Hepatocyte (in vitro differentiated cells): Measurements from ENCODE around the gene AMTN. TPM values are rescaled to one million over a fixed set of nuclear protein-coding genes. Genes with fewer than 3 reads are reported as not detected.

Experiments
- DNase-seq: peaks from one replicate; pipeline ENCODE4 v3.0.0-alpha.2; 2016; ENCODE audit warnings: low spot score
- H2AFZ ChIP-seq: fragments of 200-600 bp; sonication (generic); 2 replicates; pipeline ENCODE4 v1.6.0; 2016; ENCODE audit warnings: antibody characterized with exemption, mild to moderate bottlenecking
- H3K27ac ChIP-seq: fragments of 200-600 bp; sonication (generic); 2 replicates; pipeline ENCODE4 v1.5.1; 2016; ENCODE audit warnings: mild to moderate bottlenecking
- H3K27me3 ChIP-seq: fragments of 200-600 bp; sonication (generic); 2 replicates; pipeline ENCODE4 v1.6.1; 2016
- H3K36me3 ChIP-seq: fragments of 200-600 bp; sonication (generic); replicated peaks from 2 replicates; pipeline ENCODE4 v1.5.1; 2016; ENCODE audit warnings: low read depth; ENCODE audit not compliant: insufficient read depth
- H3K4me1 ChIP-seq: fragments of 200-600 bp; sonication (generic); 2 replicates; pipeline ENCODE4 v1.5.1; 2016; ENCODE audit warnings: mild to moderate bottlenecking, moderate library complexity; ENCODE audit not compliant: insufficient read depth
- H3K4me2 ChIP-seq: fragments of 200-600 bp; sonication (generic); 2 replicates; pipeline ENCODE4 v1.6.0; 2016
- H3K4me3 ChIP-seq: fragments of 200-600 bp; sonication (generic); 2 replicates; pipeline ENCODE4 v1.5.1; 2016; ENCODE audit warnings: mild to moderate bottlenecking
- H3K79me2 ChIP-seq: fragments of 200-600 bp; sonication (generic); 2 replicates; pipeline ENCODE4 v1.6.0; 2017; ENCODE audit warnings: mild to moderate bottlenecking
- H3K9me2 ChIP-seq: fragments of 200-600 bp; sonication (generic); replicated peaks from 2 replicates; pipeline ENCODE4 v1.6.0; 2017; ENCODE audit warnings: mild to moderate bottlenecking; ENCODE audit not compliant: insufficient read depth
- H3K9me3 ChIP-seq: fragments of 200-600 bp; sonication (generic); 2 replicates; pipeline ENCODE4 v1.5.1; 2016; ENCODE audit warnings: low read depth, mild to moderate bottlenecking
- H4K20me1 ChIP-seq: fragments of 200-600 bp; sonication (generic); 2 replicates; pipeline ENCODE4 v1.6.0; 2016; ENCODE audit warnings: mild to moderate bottlenecking; ENCODE audit not compliant: insufficient read depth, poor library complexity, severe bottlenecking
- CTCF ChIP-seq: fragments of 200-600 bp; sonication (generic); IDR thresholded peaks from 2 replicates; pipeline ENCODE4 v1.5.1; 2016; ENCODE audit warnings: antibody characterized with exemption, mild to moderate bottlenecking; ENCODE audit not compliant: poor library complexity
- EZH2 ChIP-seq: fragments of 200-600 bp; sonication (generic); IDR thresholded peaks from 2 replicates; pipeline ENCODE4 v1.6.1; 2016; ENCODE audit warnings: antibody characterized with exemption, mild to moderate bottlenecking, borderline replicate concordance
- EZH2phosphoT487 ChIP-seq: fragments of 200-600 bp; sonication (generic); IDR thresholded peaks from one replicate; pipeline ENCODE4 v1.6.1; 2018; ENCODE audit warnings: antibody characterized with exemption, mild to moderate bottlenecking, low read depth, moderate library complexity; ENCODE audit not compliant: unreplicated experiment, severe bottlenecking
- WGBS: methylation state at CpG from one replicate; pipeline ENCODE4 v1.1.6; 2016; ENCODE audit warnings: low lambda C conversion rate; ENCODE audit errors: missing lambda C conversion rate; 5-methylcytosine and 5-hydroxymethylcytosine counted together
- polyA plus RNA-seq: library from polyadenylated mRNA; unstranded; fragments of >200 nt; fragmentation: Nextera tagmentation; extraction: Ambion mirVana; gene quantifications from 2 replicates; pipeline ENCODE4 v1.2.1, GENCODE V29; 2016
- total RNA-seq: library from RNA; depleted of rRNA; stranded (reverse); fragments of >200 nt; gene quantifications from 2 replicates; pipeline ENCODE4 v1.2.3, GENCODE V29; 2014

The AMTN gene
- total and polyA plus RNA-seq, 2 experiments from 2014 or later: not detected

GRCh38 chr4:70518716-70519115, 347 bp downstream of the AMTN start:
- Histone ChIP-seq H3K9me2 (no peaks in the 10 kb centered on the region), H3K79me2 (no peaks in the 10 kb centered on the region), H3K9me3 (no peaks in the 10 kb centered on the region), H4K20me1 (no peaks in the 10 kb centered on the region), H3K27ac (no peak overlapping the region), H2AFZ (no peak overlapping the region), H3K27me3 (no peaks in the 10 kb centered on the region), H3K4me3 (no peak overlapping the region), H3K36me3 (no peaks in the 10 kb centered on the region), H3K4me2 (no peak overlapping the region), H3K4me1 (no peaks in the 10 kb centered on the region)
- no peak for DNase-seq
- WGBS: 62% methylated on average over 3 of the region's 3 CpGs
- TF ChIP-seq EZH2 (no peak), EZH2phosphoT487 (no peak), CTCF (no peak)

GRCh38 chr4:70522626-70523025, 4.3 kb downstream of the AMTN start:
- no peak for TF ChIP-seq EZH2phosphoT487
- no peak for TF ChIP-seq EZH2
- TF ChIP-seq CTCF: no peak
- no peaks in the 10 kb centered on the region for H3K79me2 ChIP-seq
- no peak overlapping the region for H3K27ac ChIP-seq
- H4K20me1 ChIP-seq: no peaks in the 10 kb centered on the region
- H3K4me2 ChIP-seq: no peak overlapping the region
- DNase-seq: no peak
- no peaks in the 10 kb centered on the region for H3K9me3 ChIP-seq
- 86% methylated on average over 7 of the region's 7 CpGs for WGBS
- H3K9me2 ChIP-seq: no peaks in the 10 kb centered on the region
- H3K27me3 ChIP-seq: no peaks in the 10 kb centered on the region
- H3K4me3 ChIP-seq: no peak overlapping the region
- H2AFZ ChIP-seq: no peak overlapping the region
- H3K4me1 ChIP-seq: no peaks in the 10 kb centered on the region
- no peaks in the 10 kb centered on the region for H3K36me3 ChIP-seq

- TF ChIP-seq CTCF (no peak), EZH2 (no peak), EZH2phosphoT487 (no peak)
- DNase-seq: no peak
- Histone ChIP-seq H3K36me3 (no peaks in the 10 kb centered on the region), H3K4me1 (no peaks in the 10 kb centered on the region), H3K9me3 (no peaks in the 10 kb centered on the region), H3K9me2 (no peaks in the 10 kb centered on the region), H3K79me2 (no peaks in the 10 kb centered on the region), H3K27ac (no peak overlapping the region), H4K20me1 (no peaks in the 10 kb centered on the region), H3K4me2 (no peak overlapping the region), H3K27me3 (no peaks in the 10 kb centered on the region), H2AFZ (no peak overlapping the region), H3K4me3 (no peak overlapping the region)
- 65% methylated on average over 5 of the region's 5 CpGs for WGBS
These were observed 12.6 kb downstream of the AMTN start for GRCh38 chr4:70530997-70531396.

- H3K4me1 ChIP-seq: no peaks in the 10 kb centered on the region
These were observed 13.6 kb downstream of the AMTN start for GRCh38 chr4:70531981-70532380.

More at GRCh38 chr4:70531981-70532380, 13.6 kb downstream of the AMTN start:
- Histone ChIP-seq H3K9me2 (no peaks in the 10 kb centered on the region), H4K20me1 (no peaks in the 10 kb centered on the region), H3K27ac (no peak overlapping the region), H3K4me3 (no peak overlapping the region), H3K4me2 (no peak overlapping the region), H3K27me3 (no peaks in the 10 kb centered on the region), H2AFZ (no peak overlapping the region), H3K9me3 (no peaks in the 10 kb centered on the region), H3K79me2 (no peaks in the 10 kb centered on the region), H3K36me3 (no peaks in the 10 kb centered on the region)
- no peak for TF ChIP-seq EZH2phosphoT487
- no peak for TF ChIP-seq EZH2
- TF ChIP-seq CTCF: no peak
- WGBS: 48% methylated on average over 2 of the region's 2 CpGs
- DNase-seq: no peak
